Adipose tissue (tissue), 3 donors: Measurements from ENCODE around the gene CYFIP1. TPM values are rescaled to one million over a fixed set of nuclear protein-coding genes. Genes with fewer than 3 reads are reported as not detected.

Experiments
- H3K27ac ChIP-seq: one replicate; pipeline ENCODE4 v1.5.1; 2013; ENCODE audit warnings: low read depth, low read length
- WGBS, 3 donors: extraction: QIAGEN DNeasy Blood & Tissue Kit; methylation state at CpG; one replicate each; pipeline ENCODE4 v1.1.7; 2013; 5-methylcytosine and 5-hydroxymethylcytosine counted together
- polyA plus RNA-seq, 3 donors: library from polyadenylated mRNA; stranded (reverse); fragments of 200-250 nt; gene quantifications; one replicate each; pipeline ENCODE4 v1.2.3, GENCODE V29; 2013
- donor health status: healthy with polysubstance abuse.
- donor health status: Bipolar disorder and iron deficiency.
- donor health status: healthy.

The CYFIP1 gene
- polyA plus RNA-seq, 3 donors, result 26.5 to 52.9 (median 27.3) TPM

- no peak overlapping the region for H3K27ac ChIP-seq
- WGBS, 3 donors, result 87 to 89% (median 88%) methylated on average over 12 of the region's 12 CpGs
Observed at GRCh38 chr15:22954326-22954725, 25.8 kb downstream of the CYFIP1 start.

DNA sequence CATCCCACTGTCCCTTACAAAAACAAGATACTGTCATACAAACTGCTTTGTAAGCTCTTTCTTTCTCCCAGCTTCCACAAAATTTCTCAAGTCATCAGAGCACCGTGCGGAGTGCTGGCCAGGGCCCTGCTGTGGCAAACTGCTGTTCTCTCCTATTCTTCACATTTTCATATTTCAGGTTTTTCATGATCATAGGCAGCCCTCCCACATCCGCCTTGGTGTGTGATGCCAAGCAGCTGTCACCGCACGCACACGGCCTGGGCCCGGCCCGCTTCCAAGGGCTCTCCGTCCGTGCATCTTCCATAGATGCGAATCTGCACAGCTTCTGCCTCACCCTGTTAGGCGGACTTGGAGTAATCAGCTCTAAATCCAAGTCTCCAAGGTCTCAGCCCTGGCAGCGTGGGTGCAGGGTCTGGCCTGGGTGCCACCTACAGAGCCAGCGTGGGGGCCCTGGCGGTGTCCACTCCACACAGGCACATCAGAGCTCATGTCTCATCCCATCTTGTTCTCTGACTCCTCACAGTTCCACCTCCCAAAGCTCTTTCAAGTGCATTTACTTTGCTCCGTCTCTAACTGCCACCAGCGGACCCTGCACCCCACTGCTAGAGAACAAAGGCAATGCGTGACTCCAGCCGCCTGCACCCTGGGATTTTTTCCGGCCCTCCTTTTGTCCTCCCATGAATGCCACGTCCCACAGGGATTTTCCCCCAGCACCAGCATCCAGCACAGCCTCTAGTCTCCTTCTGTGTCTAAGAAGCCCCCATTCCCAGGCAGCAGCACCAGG is 27.2 kb downstream of the CYFIP1 start:
- 57 to 70% (median 64%) methylated on average over 21 of the region's 21 CpGs for WGBS, 3 donors
- no peak overlapping the region for H3K27ac ChIP-seq

DNA sequence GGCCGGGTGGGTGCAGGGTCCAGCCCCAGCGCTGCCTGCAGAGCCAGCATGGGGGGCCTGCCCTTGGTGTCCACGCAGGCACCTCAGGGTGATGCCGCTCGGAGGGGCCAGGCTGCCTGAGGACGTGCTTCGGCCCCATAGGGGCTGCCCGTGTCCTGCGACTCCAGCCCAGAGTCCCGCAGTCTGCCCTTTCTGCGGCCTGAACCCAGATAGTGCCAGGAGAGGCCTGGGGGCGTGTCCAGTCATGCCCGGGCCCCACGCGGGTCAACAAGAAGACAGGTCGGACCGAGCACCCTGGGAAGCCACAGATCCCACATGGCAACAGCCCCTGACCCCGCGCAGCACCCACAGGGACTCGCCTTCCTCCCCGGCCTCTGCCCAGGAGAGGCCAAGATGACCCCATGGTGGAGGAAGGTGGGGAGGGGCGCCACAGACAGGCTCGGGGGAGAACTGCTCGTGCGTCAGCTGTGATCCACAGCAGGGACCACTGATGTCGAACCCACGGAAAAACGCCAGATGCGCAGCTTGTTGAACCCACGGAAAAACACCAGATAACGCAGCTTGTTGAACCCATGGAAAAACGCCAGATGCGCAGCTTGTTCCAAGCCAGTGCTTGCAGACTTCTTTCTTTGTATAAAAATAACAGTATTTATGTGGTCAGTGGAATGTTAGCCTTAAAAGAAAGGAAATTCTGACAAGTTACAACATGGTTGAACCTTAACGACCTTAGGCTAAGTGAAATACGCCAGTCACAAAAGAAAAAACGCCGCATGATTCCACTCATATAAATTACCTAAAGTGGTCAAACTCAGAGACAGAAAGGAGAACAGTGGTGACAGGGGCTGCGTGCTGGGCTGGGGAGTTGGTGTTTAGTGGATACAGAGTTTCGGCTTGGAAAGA is 28.5 kb downstream of the CYFIP1 start:
- WGBS, 3 donors, result 67 to 87% (median 81%) methylated on average over 39 of the region's 39 CpGs
- no peak overlapping the region for H3K27ac ChIP-seq

DNA sequence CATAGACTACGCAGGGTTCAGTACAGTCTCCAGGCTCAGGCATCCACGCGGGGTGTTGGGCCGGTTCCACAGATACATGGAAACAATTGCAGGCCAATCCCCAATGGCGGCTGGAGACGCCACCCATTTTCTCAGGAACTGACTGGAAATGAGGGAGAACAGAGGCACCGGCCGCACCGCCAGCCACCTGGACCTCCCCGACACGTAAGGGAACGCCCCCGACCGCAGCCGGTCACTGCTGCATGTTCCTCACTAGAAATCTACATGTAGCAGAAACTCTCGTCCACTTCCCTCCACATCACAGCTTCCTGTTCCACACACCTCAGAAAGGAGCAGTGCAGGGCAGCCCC is 29.2 kb downstream of the CYFIP1 start:
- no peak overlapping the region for H3K27ac ChIP-seq

GRCh38 chr15:22950256-22950990 is 29.7 kb downstream of the CYFIP1 start:
- 61 to 81% (median 65%) methylated on average over 25 of the region's 25 CpGs for WGBS, 3 donors

More for the DNA sequence above, 29.2 kb downstream of the CYFIP1 start:
- 68 to 85% (median 82%) methylated on average over 16 of the region's 16 CpGs for WGBS, 3 donors

DNA sequence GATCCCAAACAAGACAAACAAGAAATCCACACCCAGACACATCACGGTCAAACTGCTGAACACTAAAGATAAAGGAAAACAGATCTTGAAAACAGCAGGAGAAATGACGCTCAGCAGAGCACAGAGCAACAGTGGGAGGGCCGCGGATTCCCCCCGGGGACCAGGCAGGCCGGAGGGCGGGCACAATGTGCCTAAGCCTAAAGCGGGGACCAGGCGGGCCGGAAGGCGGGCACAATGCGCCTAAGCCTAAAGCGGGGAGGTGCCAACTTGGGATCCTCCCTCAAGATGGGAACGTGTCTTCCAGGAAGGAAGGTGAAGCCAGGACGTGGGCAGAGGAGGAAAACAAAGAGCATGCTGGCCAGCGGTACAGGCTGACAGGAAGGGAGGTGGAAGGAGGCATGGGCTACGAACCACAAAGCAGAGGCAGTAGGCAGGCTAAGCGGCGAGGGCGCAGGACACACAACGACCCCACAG is 31.1 kb downstream of the CYFIP1 start:
- H3K27ac ChIP-seq, result no peak overlapping the region
- WGBS, 3 donors, result 7 to 57% (median 8%) methylated on average over 21 of the region's 21 CpGs

More at GRCh38 chr15:22950256-22950990, 29.7 kb downstream of the CYFIP1 start:
- no peak overlapping the region for H3K27ac ChIP-seq

- no peak overlapping the region for H3K27ac ChIP-seq
- 54 to 76% (median 61%) methylated on average over 4 of the region's 4 CpGs for WGBS, 3 donors
Observed at GRCh38 chr15:22948056-22948455, 32.1 kb downstream of the CYFIP1 start.

DNA sequence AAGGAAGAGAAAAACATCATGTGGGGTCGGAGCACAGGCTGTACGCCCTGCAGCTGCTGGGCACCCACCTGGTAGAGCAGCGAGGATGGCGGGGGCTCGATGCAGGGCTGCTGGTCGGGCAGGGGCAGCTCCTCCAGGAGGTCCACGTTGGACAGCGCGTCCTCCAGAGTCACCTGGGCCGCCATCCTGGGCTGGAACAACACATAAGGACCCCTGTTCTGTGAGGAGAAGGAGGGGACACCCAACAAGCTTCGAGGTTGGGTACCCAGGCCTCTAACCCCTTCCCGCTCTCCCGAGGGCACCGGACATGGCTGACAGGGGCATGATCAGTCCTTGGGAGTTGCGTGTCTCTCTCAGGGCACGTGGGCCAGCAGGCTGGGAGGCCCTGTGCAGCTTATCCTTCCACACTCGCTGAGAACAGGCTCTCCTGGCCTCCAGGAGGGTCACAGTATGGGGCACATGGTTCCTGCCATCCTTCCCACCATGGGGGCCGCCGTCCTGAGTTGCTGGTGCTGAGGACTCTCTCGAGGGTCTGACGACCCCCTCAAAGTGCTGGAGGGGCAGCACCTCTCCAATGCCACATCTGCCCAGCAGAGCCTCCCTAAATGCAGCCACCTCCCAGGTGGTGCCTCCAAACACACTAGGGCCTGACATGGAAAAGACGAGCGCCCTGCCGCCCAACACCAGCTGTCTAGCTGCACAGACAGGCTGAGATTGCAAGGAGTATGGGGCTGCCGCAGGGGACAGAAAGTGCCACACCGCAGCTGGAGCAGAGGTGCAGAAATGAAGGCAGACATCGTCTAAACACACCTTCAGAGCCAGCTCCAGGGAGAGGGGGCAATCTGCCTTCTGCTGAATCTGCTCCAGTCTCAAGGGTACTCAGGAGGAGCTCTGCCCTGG is 32.8 kb downstream of the CYFIP1 start:
- WGBS, 3 donors, result 87 to 92% (median 89%) methylated on average over 27 of the region's 27 CpGs

DNA sequence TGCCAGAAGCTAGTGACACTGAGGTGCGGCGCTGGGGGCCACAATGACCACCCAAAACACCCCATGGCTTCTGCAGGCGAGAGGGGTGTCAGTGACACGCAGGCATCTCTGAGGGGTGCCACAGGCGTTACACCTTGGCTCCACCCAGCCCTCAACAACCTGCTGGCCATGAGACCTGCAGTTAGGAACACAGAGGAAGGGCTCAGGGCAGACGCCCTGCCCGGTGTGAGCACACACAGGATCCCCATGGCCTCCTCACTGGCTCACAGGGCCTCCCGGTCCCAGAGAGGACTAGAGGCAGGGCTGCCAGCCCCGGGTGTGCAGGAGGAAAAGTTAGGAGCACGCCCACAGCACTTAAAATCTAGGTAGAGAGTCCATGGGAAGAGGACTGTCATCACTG is 35.1 kb downstream of the CYFIP1 start:
- no peak overlapping the region for H3K27ac ChIP-seq
- 79 to 93% (median 91%) methylated on average over 10 of the region's 10 CpGs for WGBS, 3 donors

More for the DNA sequence above, 32.8 kb downstream of the CYFIP1 start:
- H3K27ac ChIP-seq, result no peak overlapping the region

GRCh38 chr15:22944651-22945050 is 35.5 kb downstream of the CYFIP1 start:
- WGBS, 3 donors, result 48 to 74% (median 73%) methylated on average over 8 of the region's 8 CpGs
- no peak overlapping the region for H3K27ac ChIP-seq

- 53 to 97% (median 95%) methylated on average over 15 of the region's 15 CpGs for WGBS, 3 donors
- H3K27ac ChIP-seq, result no peak overlapping the region
Observed at GRCh38 chr15:22942877-22943276, 37.3 kb downstream of the CYFIP1 start.

GRCh38 chr15:22942306-22942855 is 37.8 kb downstream of the CYFIP1 start:
- WGBS, 3 donors, result 81 to 95% (median 90%) methylated on average over 24 of the region's 24 CpGs
- H3K27ac ChIP-seq, result no peak overlapping the region

DNA sequence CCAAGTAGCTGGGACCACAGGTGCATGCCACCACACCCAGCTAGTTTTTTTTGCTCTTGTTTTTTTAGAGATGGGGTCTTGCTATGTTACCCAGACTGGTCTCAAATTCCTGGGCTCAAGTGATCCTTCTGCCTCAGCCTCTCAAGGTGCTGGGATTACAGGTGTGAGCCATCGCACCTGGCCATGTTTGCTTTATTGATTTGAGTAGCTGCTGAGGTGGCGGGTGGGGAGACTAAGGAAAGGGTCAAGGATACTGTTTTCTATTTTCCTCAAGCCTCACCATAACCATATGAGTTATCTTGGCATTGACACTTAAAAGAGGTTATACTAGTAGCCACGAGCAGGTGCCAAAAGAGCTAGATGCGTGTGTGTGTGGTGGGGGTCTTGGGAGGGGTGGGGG is 39.0 kb downstream of the CYFIP1 start:
- no peak overlapping the region for H3K27ac ChIP-seq
- 43 to 96% (median 94%) methylated on average over 4 of the region's 4 CpGs for WGBS, 3 donors

DNA sequence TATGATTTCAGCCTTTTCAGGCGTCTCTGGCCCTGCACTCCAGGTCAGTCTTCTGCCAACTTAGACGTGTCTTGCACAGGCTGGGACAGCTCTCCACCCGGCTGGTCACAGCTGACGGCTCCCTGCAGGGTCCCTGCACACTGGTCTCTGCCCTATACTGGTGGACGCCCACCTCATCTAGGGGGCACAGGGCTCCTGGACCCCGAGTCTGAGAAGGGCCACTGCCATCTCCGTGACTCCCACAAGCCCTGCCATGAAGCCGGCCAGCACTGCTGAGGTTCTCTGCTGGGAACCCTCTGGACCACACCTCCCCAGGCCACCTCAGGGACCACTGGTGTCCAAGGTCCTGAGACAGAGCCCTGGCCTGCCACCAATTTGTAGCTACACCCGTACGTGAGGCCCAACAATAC is 40.5 kb downstream of the CYFIP1 start:
- 65 to 73% (median 67%) methylated on average over 9 to 10 of the region's 10 CpGs for WGBS, 3 donors
- no peak overlapping the region for H3K27ac ChIP-seq

DNA sequence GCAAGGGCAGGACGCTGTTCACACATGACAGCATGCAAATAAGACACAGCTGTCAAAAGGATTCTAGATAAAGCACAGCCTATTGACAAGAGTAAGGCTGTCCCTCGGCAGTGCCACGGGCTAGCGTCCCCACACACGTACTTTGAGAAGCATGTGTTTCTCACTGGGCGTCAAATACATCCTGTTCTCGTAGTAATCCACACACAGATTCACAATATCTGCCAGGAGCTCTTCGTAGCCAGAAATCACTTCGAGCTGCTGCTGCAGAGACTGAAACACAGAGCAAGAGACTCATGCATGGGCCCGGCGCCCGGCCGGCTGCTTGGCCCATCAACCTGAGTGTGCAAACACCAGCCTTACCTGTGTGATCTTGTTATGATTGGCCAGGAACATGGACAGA is 41.1 kb downstream of the CYFIP1 start:
- 44 to 81% (median 73%) methylated on average over 13 of the region's 13 CpGs for WGBS, 3 donors
- H3K27ac ChIP-seq, result no peak overlapping the region

- WGBS, 3 donors, result 87 to 92% (median 87%) methylated on average over 23 of the region's 23 CpGs
- H3K27ac ChIP-seq, result no peak overlapping the region
Observed at GRCh38 chr15:22936577-22937472, 43.3 kb downstream of the CYFIP1 start.
